Suprapubic skin (tissue), 4 donors: ENCODE data around the gene GREB1L. TPM values are rescaled to one million over a fixed set of nuclear protein-coding genes. Genes with fewer than 3 reads are reported as not detected.

Experiments
- DNase-seq, 2 donors: peaks; one replicate each; pipeline ENCODE4 v3.0.0-alpha.2; 2019; ENCODE audit warnings: low spot score in 2 of 2
- H3K27ac ChIP-seq: fragments of 200-600 bp; sonication (generic); one replicate; pipeline ENCODE4 v1.5.1; 2019
- H3K27me3 ChIP-seq: fragments of 200-600 bp; sonication (generic); one replicate; pipeline ENCODE4 v1.5.1; 2019
- H3K36me3 ChIP-seq: fragments of 200-600 bp; sonication (generic); one replicate; pipeline ENCODE4 v1.5.1; 2019
- H3K4me1 ChIP-seq: fragments of 200-600 bp; sonication (generic); one replicate; pipeline ENCODE4 v1.5.1; 2019
- H3K4me3 ChIP-seq: fragments of 200-600 bp; sonication (generic); one replicate; pipeline ENCODE4 v1.5.1; 2019; ENCODE audit warnings: mild to moderate bottlenecking
- H3K9me3 ChIP-seq: fragments of 200-600 bp; sonication (generic); one replicate; pipeline ENCODE4 v1.5.1; 2019
- EP300 ChIP-seq: sonication (generic); formaldehyde crosslinking; IDR thresholded peaks from one replicate; pipeline ENCODE4 v1.6.1; 2017; ENCODE audit warnings: antibody characterized with exemption
- POLR2A ChIP-seq, 2 donors: fragments of 450-650 bp; IDR thresholded peaks; one replicate each; pipeline ENCODE4 v1.6.1; 2017; ENCODE audit warnings: antibody characterized with exemption in 2 of 2, mild to moderate bottlenecking in 2 of 2, moderate library complexity in 2 of 2
- POLR2AphosphoS5 ChIP-seq, 3 donors: sonication (generic); formaldehyde crosslinking; IDR thresholded peaks; one replicate each; pipeline ENCODE4 v1.6.1; 2017; ENCODE audit warnings: antibody characterized with exemption in 3 of 3
- WGBS: methylation state at CpG from one replicate; pipeline ENCODE4 v1.1.5; 2018; 5-methylcytosine and 5-hydroxymethylcytosine counted together
- total RNA-seq, 4 donors: library from RNA; depleted of rRNA; stranded (reverse); fragments of >200 nt; gene quantifications; one replicate each; pipeline ENCODE4 v1.1.0, GENCODE V29; 2016
- TF ChIP-seq, protein P1 (sequence below), 2 donors: fragments of 200-600 bp in 1 of 2; fragments of 450-650 bp in 1 of 2; sonication (generic) in 1 of 2; IDR thresholded peaks; one replicate each; pipeline ENCODE4 v1.5.1; 2016 to 2019; ENCODE audit warnings: antibody characterized with exemption in 2 of 2, mild to moderate bottlenecking in 1 of 2, moderate library complexity in 1 of 2

Gene GREB1L
- 1 to 10 TPM; 1.6 to 7.6 (median 3.7) TPM for total RNA-seq

DNA sequence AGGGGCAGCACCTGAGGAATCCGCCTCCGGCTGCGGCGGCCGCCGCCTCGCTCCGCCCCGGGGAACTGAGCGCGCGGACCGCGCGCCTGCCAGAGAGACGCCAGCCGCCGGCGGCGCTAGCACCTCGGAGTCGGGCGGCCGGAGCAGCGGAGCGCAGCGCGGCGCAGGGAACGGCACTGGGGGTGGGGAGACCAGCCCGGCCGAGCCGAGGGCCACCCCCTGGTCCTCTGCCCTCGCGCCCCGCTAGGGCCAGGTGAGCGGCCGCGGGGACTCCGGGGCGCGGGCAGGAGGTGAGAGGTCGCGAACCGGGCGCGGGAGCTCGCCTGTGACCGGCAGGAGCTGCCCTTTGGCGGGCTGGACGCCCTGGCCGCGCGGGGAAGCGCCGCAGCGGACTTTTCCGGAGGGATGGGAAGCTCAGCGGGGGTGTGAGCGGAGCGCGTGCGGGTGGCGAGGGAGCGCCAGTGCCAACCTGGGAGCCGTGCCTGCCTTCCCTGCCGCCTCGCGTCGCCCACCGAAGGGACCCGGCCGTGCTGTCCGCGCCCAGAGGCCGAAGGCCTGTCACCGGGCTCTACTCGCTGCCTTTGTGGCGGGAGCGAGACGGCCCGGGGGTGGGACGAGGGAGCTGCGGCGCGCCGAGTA is at the start of gene GREB1L:
Gene GREB1L (plus strand): TSS at position 92 of the 639 bp plus-strand sequence. CDS start 141,287 bp downstream, outside the sequence.
- H3K27ac ChIP-seq = peak within 1 kb of the TSS; percentile 67
- peak within 1 kb of the TSS; percentile 58 for H3K4me3 ChIP-seq
- H3K4me1 ChIP-seq = peaks cover 17% of the 10 kb centered on the region
- peak in 1 of 2 donors; percentile 59 for DNase-seq
- H3K36me3 ChIP-seq = no peaks in the 10 kb centered on the region
- H3K27me3 ChIP-seq = peaks cover 35% of the 10 kb centered on the region
- WGBS = 0% methylated on average over 11 of the region's 87 CpGs
- TF ChIP-seq, protein P1, sequence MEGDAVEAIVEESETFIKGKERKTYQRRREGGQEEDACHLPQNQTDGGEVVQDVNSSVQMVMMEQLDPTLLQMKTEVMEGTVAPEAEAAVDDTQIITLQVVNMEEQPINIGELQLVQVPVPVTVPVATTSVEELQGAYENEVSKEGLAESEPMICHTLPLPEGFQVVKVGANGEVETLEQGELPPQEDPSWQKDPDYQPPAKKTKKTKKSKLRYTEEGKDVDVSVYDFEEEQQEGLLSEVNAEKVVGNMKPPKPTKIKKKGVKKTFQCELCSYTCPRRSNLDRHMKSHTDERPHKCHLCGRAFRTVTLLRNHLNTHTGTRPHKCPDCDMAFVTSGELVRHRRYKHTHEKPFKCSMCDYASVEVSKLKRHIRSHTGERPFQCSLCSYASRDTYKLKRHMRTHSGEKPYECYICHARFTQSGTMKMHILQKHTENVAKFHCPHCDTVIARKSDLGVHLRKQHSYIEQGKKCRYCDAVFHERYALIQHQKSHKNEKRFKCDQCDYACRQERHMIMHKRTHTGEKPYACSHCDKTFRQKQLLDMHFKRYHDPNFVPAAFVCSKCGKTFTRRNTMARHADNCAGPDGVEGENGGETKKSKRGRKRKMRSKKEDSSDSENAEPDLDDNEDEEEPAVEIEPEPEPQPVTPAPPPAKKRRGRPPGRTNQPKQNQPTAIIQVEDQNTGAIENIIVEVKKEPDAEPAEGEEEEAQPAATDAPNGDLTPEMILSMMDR (IDR thresholded peaks at IDR 0.05) = peak in 1 of 2 donors; percentile 33
- TF ChIP-seq POLR2A (IDR thresholded peaks at IDR 0.05) = no peak
- no peaks in the 10 kb centered on the region for H3K9me3 ChIP-seq

- 91% methylated on average over 5 of the region's 5 CpGs for WGBS
- no peak for TF ChIP-seq POLR2AphosphoS5 (IDR thresholded peaks at IDR 0.05)
- TF ChIP-seq, protein P1 (IDR thresholded peaks at IDR 0.05) = no peak
- no peak for TF ChIP-seq EP300
- no peak for TF ChIP-seq POLR2A (IDR thresholded peaks at IDR 0.05)
Observed at GRCh38 chr18:21192308-21192624, 49.8 kb upstream of the GREB1L start.

GRCh38 chr18:21194871-21195771 is 46.9 kb upstream of the GREB1L start:
- no peaks in the 10 kb centered on the region for H3K27me3 ChIP-seq
- no peaks in the 10 kb centered on the region for H3K36me3 ChIP-seq
- H3K27ac ChIP-seq = no peak overlapping the region
- no peak for DNase-seq
- no peaks in the 10 kb centered on the region for H3K9me3 ChIP-seq
- no peak overlapping the region for H3K4me3 ChIP-seq
- H3K4me1 ChIP-seq = no peaks in the 10 kb centered on the region
- no peak for TF ChIP-seq POLR2A (IDR thresholded peaks at IDR 0.05)
- TF ChIP-seq POLR2AphosphoS5 (IDR thresholded peaks at IDR 0.05) = no peak
- TF ChIP-seq, protein P1 (IDR thresholded peaks at IDR 0.05) = peak; percentile 29 to 57
- TF ChIP-seq EP300 = no peak
- 19% methylated on average over 4 of the region's 4 CpGs for WGBS

More at GRCh38 chr18:21192308-21192624, 49.8 kb upstream of the GREB1L start:
- H3K4me1 ChIP-seq = no peaks in the 10 kb centered on the region
- no peaks in the 10 kb centered on the region for H3K27me3 ChIP-seq
- H3K4me3 ChIP-seq = no peak overlapping the region
- H3K27ac ChIP-seq = no peak overlapping the region
- no peak for DNase-seq
- no peaks in the 10 kb centered on the region for H3K36me3 ChIP-seq
- no peaks in the 10 kb centered on the region for H3K9me3 ChIP-seq

DNA sequence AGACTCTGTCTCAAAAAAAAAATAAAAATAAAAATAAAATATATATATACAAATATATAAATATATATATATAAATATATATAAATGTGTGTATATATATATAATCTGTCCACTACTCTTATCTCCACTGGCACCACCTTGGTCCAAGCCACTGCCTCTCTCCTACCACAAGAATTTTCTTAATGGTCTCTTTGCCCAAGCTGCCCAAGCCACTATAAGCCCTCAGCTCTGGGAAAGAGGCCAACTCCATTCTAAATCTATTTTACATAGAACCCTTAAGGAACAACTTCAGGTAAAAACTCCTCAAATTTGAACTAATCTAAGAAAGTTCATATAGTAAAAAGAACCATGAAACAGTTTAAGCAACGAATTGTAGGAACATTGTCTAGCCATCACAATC is 45.6 kb upstream of the GREB1L start:
- Histone ChIP-seq H3K4me1 (no peaks in the 10 kb centered on the region), H3K4me3 (no peak overlapping the region), H3K27ac (no peak overlapping the region), H3K27me3 (no peaks in the 10 kb centered on the region), H3K36me3 (no peaks in the 10 kb centered on the region), H3K9me3 (no peaks in the 10 kb centered on the region)
- no peak for TF ChIP-seq EP300
- no peak for TF ChIP-seq POLR2A (IDR thresholded peaks at IDR 0.05)
- TF ChIP-seq, protein P1 (IDR thresholded peaks at IDR 0.05) = no peak
- TF ChIP-seq POLR2AphosphoS5 (IDR thresholded peaks at IDR 0.05) = no peak
- WGBS = 79% methylated on average over 1 of the region's 1 CpG
- DNase-seq = no peak

GRCh38 chr18:21203126-21203525 is 38.9 kb upstream of the GREB1L start:
- Histone ChIP-seq H3K27me3 (no peaks in the 10 kb centered on the region), H3K4me1 (no peaks in the 10 kb centered on the region), H3K27ac (no peak overlapping the region), H3K36me3 (no peaks in the 10 kb centered on the region), H3K4me3 (no peak overlapping the region), H3K9me3 (no peaks in the 10 kb centered on the region)
- DNase-seq = no peak
- 78% methylated on average over 7 of the region's 7 CpGs for WGBS
- TF ChIP-seq POLR2AphosphoS5 (IDR thresholded peaks at IDR 0.05) = no peak
- TF ChIP-seq, protein P1 (IDR thresholded peaks at IDR 0.05) = no peak
- no peak for TF ChIP-seq POLR2A (IDR thresholded peaks at IDR 0.05)
- TF ChIP-seq EP300 = no peak
